Measurements from ENCODE around the gene NHLRC4. TPM values are rescaled to one million over a fixed set of nuclear protein-coding genes. Genes with fewer than 3 reads are reported as not detected.

Gene NHLRC4
- total and polyA plus RNA-seq, 7 donors = 0.06 to 0.39 (median 0.27) TPM; not detected in 1

DNA sequence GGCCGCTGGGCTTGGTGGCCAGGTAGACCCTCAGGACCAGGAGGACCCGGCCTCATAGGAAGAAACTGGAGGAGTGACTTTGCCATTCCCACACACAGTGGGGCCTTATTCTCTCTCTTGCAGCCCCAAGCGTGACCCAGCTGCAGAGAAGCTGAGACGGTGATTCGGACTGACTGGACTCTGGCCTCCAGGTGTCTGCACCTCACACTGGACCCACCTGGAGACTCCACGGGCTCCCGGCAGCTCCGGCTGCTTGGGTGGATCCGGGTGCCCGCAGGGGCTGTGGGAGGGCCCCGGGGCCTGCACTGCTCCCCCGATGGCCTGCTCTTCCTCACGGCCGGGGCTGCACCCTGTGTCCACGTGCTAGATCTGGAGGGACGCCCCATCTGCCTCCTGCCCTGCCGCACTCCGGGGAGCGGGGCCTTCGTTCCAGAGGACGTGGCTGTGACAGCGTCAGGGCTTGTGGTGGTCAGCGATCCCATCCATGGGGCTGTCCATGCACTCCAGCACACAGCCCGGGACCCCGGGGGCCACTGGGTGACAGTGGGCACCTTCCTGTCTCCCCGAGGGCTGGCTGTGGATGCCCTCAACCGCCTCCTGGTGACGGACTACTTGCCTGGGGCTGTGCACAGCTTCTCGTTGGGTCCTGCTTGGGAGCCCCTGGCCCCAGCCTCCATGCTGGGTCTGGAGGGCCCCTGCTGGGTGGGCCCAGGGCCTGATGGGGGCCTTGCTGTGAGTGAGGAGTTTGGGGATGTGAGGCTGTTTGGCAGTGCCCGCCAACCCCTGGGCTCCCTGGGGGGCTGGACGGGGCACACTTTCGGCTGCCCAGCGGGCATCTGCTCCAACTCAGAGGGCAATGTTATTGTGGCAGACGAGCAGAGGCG, 810 bp downstream of the NHLRC4 start:
- no peaks in the 10 kb centered on the region for H3K9me3 ChIP-seq
- no peak overlapping the region for H3K27ac ChIP-seq
- TF ChIP-seq, protein P1, sequence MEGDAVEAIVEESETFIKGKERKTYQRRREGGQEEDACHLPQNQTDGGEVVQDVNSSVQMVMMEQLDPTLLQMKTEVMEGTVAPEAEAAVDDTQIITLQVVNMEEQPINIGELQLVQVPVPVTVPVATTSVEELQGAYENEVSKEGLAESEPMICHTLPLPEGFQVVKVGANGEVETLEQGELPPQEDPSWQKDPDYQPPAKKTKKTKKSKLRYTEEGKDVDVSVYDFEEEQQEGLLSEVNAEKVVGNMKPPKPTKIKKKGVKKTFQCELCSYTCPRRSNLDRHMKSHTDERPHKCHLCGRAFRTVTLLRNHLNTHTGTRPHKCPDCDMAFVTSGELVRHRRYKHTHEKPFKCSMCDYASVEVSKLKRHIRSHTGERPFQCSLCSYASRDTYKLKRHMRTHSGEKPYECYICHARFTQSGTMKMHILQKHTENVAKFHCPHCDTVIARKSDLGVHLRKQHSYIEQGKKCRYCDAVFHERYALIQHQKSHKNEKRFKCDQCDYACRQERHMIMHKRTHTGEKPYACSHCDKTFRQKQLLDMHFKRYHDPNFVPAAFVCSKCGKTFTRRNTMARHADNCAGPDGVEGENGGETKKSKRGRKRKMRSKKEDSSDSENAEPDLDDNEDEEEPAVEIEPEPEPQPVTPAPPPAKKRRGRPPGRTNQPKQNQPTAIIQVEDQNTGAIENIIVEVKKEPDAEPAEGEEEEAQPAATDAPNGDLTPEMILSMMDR (IDR thresholded peaks at IDR 0.05) = no peak
- H3K4me1 ChIP-seq = peaks cover 16% of the 10 kb centered on the region
- intact Hi-C loops (cut with DNase I) = no loop called here
- no peak for ATAC-seq
- no peaks in the 10 kb centered on the region for H3K27me3 ChIP-seq (ENCODE audit: insufficient read depth in 3 of 3, low read length in 2 of 3)
- DNase-seq = no peak
- peak overlapping the region; percentile 45 for H3K4me3 ChIP-seq
- no peaks in the 10 kb centered on the region for H3K36me3 ChIP-seq (ENCODE audit: insufficient read depth in 1 of 2, low read depth in 1 of 2)
- WGBS, 3 donors = 88 to 92% (median 90%) methylated on average over 34 to 35 of the region's 35 CpGs

DNA sequence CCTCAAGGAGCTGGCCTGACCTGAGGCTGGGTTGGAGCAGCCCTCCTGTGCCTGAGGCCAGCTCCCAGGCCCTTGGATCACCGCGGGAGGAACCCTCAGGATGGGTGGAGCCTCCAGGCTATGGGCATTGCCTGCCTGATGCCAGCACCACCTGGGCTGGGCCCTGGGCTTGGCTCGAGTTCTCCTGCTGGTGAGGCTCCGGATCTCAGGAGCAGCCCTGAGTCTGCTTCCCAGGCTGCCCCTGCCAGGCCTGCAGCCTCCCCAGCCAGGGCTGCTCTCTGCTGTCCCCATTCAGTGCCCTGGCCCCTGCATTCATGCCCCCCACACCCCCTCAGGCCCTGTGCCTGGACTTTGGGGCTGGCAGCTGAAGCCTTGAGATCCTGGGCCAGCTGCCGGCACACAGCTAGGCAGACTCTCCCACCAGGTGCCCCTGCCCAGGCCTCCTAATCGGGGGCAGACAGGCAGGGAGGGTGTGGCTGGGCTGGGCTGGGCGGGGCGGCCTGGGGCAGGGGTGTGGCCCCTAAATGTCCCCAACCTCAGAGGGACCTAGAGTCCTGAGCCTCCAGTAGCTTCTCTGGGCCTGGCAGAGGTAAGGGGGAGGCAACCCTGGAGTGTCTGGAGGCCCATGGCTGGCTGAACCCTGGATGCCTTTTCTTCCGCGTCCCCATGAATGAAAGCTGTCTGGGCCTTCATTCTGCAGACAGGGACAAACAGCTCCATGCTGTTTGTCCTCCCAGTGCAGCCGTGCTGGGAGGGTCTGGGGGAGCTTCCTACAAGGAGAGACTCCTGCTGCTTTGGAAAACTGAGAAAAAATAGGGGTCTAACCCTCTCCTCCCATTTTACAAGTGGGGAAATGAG, 1.8 kb downstream of the NHLRC4 start:
- peak overlapping the region; percentile 84 for H3K4me3 ChIP-seq
- DNase-seq = no peak
- TF ChIP-seq, protein P1 (IDR thresholded peaks at IDR 0.05) = no peak
- no peaks in the 10 kb centered on the region for H3K9me3 ChIP-seq
- no peaks in the 10 kb centered on the region for H3K27me3 ChIP-seq (ENCODE audit: insufficient read depth in 3 of 3, low read length in 2 of 3)
- H3K4me1 ChIP-seq = peaks cover 16% of the 10 kb centered on the region
- ATAC-seq = no peak
- H3K27ac ChIP-seq = no peak overlapping the region
- intact Hi-C loops (cut with DNase I) = no loop called here
- WGBS, 3 donors = 62 to 75% (median 67%) methylated on average over 9 to 11 of the region's 11 CpGs
- H3K36me3 ChIP-seq (ENCODE audit: insufficient read depth in 1 of 2, low read depth in 1 of 2) = peaks cover 0 to under 1% of the 10 kb centered on the region in 2 donors

- DNase-seq = peak; percentile 77 to 81
- Histone ChIP-seq H3K36me3 (ENCODE audit: insufficient read depth in 1 of 2, low read depth in 1 of 2) (peaks cover 0 to 11% of the 10 kb centered on the region in 2 donors), H3K27ac (peak within 1 kb of the TSS; percentile 80), H3K4me3 (peak within 1 kb of the TSS; percentile 84), H3K9me3 (no peaks in the 10 kb centered on the region), H3K27me3 (ENCODE audit: insufficient read depth in 3 of 3, low read length in 2 of 3) (no peaks in the 10 kb centered on the region), H3K4me1 (peaks cover 16% of the 10 kb centered on the region)
- TF ChIP-seq, protein P1 (IDR thresholded peaks at IDR 0.05) = no peak
- 2 to 4% (median 2%) methylated on average over 22 to 87 of the region's 87 CpGs for WGBS, 3 donors
- intact Hi-C loops (cut with DNase I) = loop anchor here in 1 of 2 donors (10.0 kb wide), 1 partner anchor 215 kb away; the partner anchor contains the start of genes CHTF18 and RPUSD1
- peak; percentile 66 to 80 (median 74) for ATAC-seq
Observed at GRCh38 chr16:569445-570254, 2.8 kb downstream of the NHLRC4 start, which contains the start of gene PIGQ. Gene PIGQ (plus strand): TSS chr16:569968. CDS start chr16:574075, 4,107 bp downstream.

All from psoas muscle (tissue), 8 donors.